Prostate gland (tissue), 2 donors: ENCODE results near the gene FAM174C.

Experiments
- POLR2A ChIP-seq: fragments of 450-650 bp; IDR thresholded peaks from one replicate; pipeline ENCODE4 v1.6.1; 2016; ENCODE audit warnings: antibody characterized with exemption, mild to moderate bottlenecking
- POLR2AphosphoS5 ChIP-seq: sonication (generic); formaldehyde crosslinking; IDR thresholded peaks from one replicate; pipeline ENCODE4 v1.6.1; 2017; ENCODE audit warnings: antibody characterized with exemption
- TF ChIP-seq, protein P1 (sequence below), 4 experiments: fragments of 200-600 bp in 2 of 4; fragments of 450-650 bp in 2 of 4; sonication (generic) in 2 of 4; IDR thresholded peaks; 1 replicate in 3 of 4; 2 replicates in 1 of 4; pipeline ENCODE4 v1.5.1; 2016 to 2019; ENCODE audit warnings: antibody characterized with exemption in 4 of 4, mild to moderate bottlenecking in 2 of 4, moderate library complexity in 2 of 4

DNA sequence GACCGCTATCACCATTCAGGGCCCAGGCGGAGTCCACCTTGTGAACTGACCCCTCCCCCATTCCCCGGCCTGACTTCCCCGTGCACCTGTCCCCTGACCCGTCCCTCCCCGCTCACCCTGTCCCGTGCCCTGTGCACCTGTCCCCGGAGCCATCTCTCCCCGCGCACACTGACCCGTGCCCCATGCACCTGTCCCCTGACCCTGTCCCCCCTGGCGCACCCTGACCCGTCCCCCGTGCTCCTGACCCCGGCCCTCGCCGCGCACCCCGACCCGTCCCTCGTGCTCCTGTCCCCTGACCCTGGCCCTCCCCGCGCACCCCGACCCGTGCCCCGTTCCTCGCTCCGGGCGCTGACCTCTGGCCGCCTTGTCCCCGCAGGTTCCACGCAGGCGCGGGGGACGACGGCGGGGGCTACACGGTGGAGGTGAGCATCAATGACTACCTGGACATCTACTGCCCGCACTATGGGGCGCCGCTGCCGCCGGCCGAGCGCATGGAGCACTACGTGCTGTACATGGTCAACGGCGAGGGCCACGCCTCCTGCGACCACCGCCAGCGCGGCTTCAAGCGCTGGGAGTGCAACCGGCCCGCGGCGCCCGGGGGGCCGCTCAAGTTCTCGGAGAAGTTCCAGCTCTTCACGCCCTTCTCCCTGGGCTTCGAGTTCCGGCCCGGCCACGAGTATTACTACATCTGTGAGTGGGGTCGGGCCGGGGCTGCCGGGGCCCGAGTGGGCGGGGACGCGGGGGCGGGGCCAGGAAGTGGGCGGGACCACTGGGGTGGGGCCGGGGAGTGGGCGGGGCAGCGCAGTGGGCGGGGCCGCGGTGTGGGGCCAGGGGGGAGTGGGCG is 20.1 kb downstream of the FAM174C start:
- TF ChIP-seq, protein P1, sequence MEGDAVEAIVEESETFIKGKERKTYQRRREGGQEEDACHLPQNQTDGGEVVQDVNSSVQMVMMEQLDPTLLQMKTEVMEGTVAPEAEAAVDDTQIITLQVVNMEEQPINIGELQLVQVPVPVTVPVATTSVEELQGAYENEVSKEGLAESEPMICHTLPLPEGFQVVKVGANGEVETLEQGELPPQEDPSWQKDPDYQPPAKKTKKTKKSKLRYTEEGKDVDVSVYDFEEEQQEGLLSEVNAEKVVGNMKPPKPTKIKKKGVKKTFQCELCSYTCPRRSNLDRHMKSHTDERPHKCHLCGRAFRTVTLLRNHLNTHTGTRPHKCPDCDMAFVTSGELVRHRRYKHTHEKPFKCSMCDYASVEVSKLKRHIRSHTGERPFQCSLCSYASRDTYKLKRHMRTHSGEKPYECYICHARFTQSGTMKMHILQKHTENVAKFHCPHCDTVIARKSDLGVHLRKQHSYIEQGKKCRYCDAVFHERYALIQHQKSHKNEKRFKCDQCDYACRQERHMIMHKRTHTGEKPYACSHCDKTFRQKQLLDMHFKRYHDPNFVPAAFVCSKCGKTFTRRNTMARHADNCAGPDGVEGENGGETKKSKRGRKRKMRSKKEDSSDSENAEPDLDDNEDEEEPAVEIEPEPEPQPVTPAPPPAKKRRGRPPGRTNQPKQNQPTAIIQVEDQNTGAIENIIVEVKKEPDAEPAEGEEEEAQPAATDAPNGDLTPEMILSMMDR (IDR thresholded peaks at IDR 0.05) = no peak
- TF ChIP-seq POLR2AphosphoS5 (no peak), POLR2A (no peak)
